ENCODE measurements around the gene OR5K4. TPM values are rescaled to one million over a fixed set of nuclear protein-coding genes. Genes with fewer than 3 reads are reported as not detected.

The OR5K4 gene
- not detected for total RNA-seq
- long read RNA-seq = 0 reads

- Histone ChIP-seq H3K9me3 (replicated peaks) (peaks cover 14% of the 10 kb centered on the region), H3K4me3 (no peak within 1 kb of the TSS), H3K36me3 (no peaks in the 10 kb centered on the region), H3K27me3 (ENCODE audit: low read depth) (no peaks in the 10 kb centered on the region), H3K4me1 (no peaks in the 10 kb centered on the region), H3K27ac (replicated peaks) (no peak within 1 kb of the TSS)
- no peak for TF ChIP-seq CTCF (IDR thresholded peaks at IDR 0.05; ENCODE audit: borderline replicate concordance)
- no peak for DNase-seq
- intact Hi-C loops (cut with micrococcal nuclease) = no loop called here
Measured at GRCh38 chr3:98353554-98353953, at the start of gene OR5K4. Gene OR5K4 (plus strand): TSS chr3:98353854. CDS start chr3:98353854, 0 bp downstream.

GRCh38 chr3:98322101-98322500, 31.6 kb upstream of the OR5K4 start:
- no peaks in the 10 kb centered on the region for H3K27me3 ChIP-seq (ENCODE audit: low read depth)
- no peak for TF ChIP-seq CTCF (IDR thresholded peaks at IDR 0.05; ENCODE audit: borderline replicate concordance)
- no peaks in the 10 kb centered on the region for H3K36me3 ChIP-seq
- no peak for DNase-seq
- no peaks in the 10 kb centered on the region for H3K9me3 ChIP-seq (replicated peaks)
- intact Hi-C loops (cut with micrococcal nuclease) = no loop called here
- H3K27ac ChIP-seq (replicated peaks) = no peak overlapping the region
- no peaks in the 10 kb centered on the region for H3K4me1 ChIP-seq
- no peak overlapping the region for H3K4me3 ChIP-seq

GRCh38 chr3:98322686-98323085, 31.0 kb upstream of the OR5K4 start:
- no peaks in the 10 kb centered on the region for H3K4me1 ChIP-seq
- no peaks in the 10 kb centered on the region for H3K36me3 ChIP-seq
- intact Hi-C loops (cut with micrococcal nuclease) = no loop called here
- no peak overlapping the region for H3K4me3 ChIP-seq
- H3K27me3 ChIP-seq (ENCODE audit: low read depth) = no peaks in the 10 kb centered on the region
- H3K27ac ChIP-seq (replicated peaks) = no peak overlapping the region
- no peak for TF ChIP-seq CTCF (IDR thresholded peaks at IDR 0.05; ENCODE audit: borderline replicate concordance)
- no peak for DNase-seq
- H3K9me3 ChIP-seq (replicated peaks) = no peaks in the 10 kb centered on the region

- no peaks in the 10 kb centered on the region for H3K9me3 ChIP-seq (replicated peaks)
- peaks cover 1% of the 10 kb centered on the region for H3K27me3 ChIP-seq (ENCODE audit: low read depth)
- no peak overlapping the region for H3K4me3 ChIP-seq
- intact Hi-C loops (cut with micrococcal nuclease) = no loop called here
- DNase-seq = no peak
- H3K4me1 ChIP-seq = no peaks in the 10 kb centered on the region
- H3K27ac ChIP-seq (replicated peaks) = no peak overlapping the region
- TF ChIP-seq CTCF (IDR thresholded peaks at IDR 0.05; ENCODE audit: borderline replicate concordance) = no peak
- H3K36me3 ChIP-seq = no peaks in the 10 kb centered on the region
Measured at GRCh38 chr3:98323425-98323824, 30.2 kb upstream of the OR5K4 start.

- Histone ChIP-seq H3K4me3 (no peak overlapping the region), H3K36me3 (no peaks in the 10 kb centered on the region), H3K4me1 (no peaks in the 10 kb centered on the region), H3K9me3 (replicated peaks) (no peaks in the 10 kb centered on the region), H3K27ac (replicated peaks) (no peak overlapping the region), H3K27me3 (ENCODE audit: low read depth) (peaks cover 13% of the 10 kb centered on the region)
- DNase-seq = no peak
- intact Hi-C loops (cut with micrococcal nuclease) = loop anchor here (5.0 kb wide), 1 partner anchor 283 kb away; no protein-coding TSS in a partner anchor
- no peak for TF ChIP-seq CTCF (IDR thresholded peaks at IDR 0.05; ENCODE audit: borderline replicate concordance)
Measured at GRCh38 chr3:98325055-98325454, 28.6 kb upstream of the OR5K4 start.
